Uterus (tissue), 4 donors: Measurements from ENCODE around the gene NAA35. TPM values are rescaled to one million over a fixed set of nuclear protein-coding genes. Genes with fewer than 3 reads are reported as not detected.
A peak's percentile ranks its signal among the peaks of the same experiment; 100 is the strongest.

ENCODE experiments used
- DNase-seq, 2 donors: peaks; one replicate each; pipeline ENCODE4 v3.0.0-alpha.2; 2019 to 2020
- H3K27ac ChIP-seq, 2 donors: fragments of 200-600 bp; sonication (generic); 1 replicate in 1 of 2; 2 replicates in 1 of 2; pipeline ENCODE4 v1.5.1; 2016 to 2018
- H3K27me3 ChIP-seq, 2 donors: fragments of 200-600 bp; sonication (generic); one replicate each; pipeline ENCODE4 v1.5.1; 2018 to 2019; ENCODE audit warnings: control low read depth in 1 of 2
- H3K36me3 ChIP-seq, 2 donors: fragments of 200-600 bp; sonication (generic); one replicate each; pipeline ENCODE4 v1.5.1; 2019; ENCODE audit warnings: control low read depth in 1 of 2
- H3K4me1 ChIP-seq, 2 donors: fragments of 200-600 bp; sonication (generic); one replicate each; pipeline ENCODE4 v1.5.1; 2018 to 2019; ENCODE audit warnings: control low read depth in 1 of 2
- H3K4me3 ChIP-seq, 2 donors: fragments of 200-600 bp; sonication (generic); 1 replicate in 1 of 2; 2 replicates in 1 of 2; pipeline ENCODE4 v1.5.1; 2018 to 2019; ENCODE audit warnings: mild to moderate bottlenecking in 1 of 2
- H3K9me3 ChIP-seq, 2 donors: fragments of 200-600 bp; sonication (generic); one replicate each; pipeline ENCODE4 v1.5.1; 2019; ENCODE audit warnings: control low read depth in 1 of 2
- POLR2A ChIP-seq, 2 donors: fragments of 450-650 bp; IDR thresholded peaks; one replicate each; pipeline ENCODE4 v1.6.1; 2016; ENCODE audit warnings: antibody characterized with exemption in 2 of 2, mild to moderate bottlenecking in 1 of 2, moderate library complexity in 1 of 2
- intact Hi-C: fragments of 100-400 bp; cut with DNase I; formaldehyde crosslinking; loops from one replicate; pipeline ENCODE4 v1.15.1; 2023; ENCODE audit warnings: low total_unique reads
- total RNA-seq, 4 donors: library from RNA; depleted of rRNA in 3 of 4; stranded (reverse); fragments of >200 nt in 3 of 4; gene quantifications; one replicate each; pipeline versions ENCODE4 v1.1.0 to v1.2.4, GENCODE V29; 2014 to 2023
- TF ChIP-seq, protein P1 (sequence below), 4 experiments: fragments of 200-600 bp in 2 of 4; fragments of 450-650 bp in 2 of 4; sonication (generic) in 2 of 4; IDR thresholded peaks; one replicate each; pipeline ENCODE4 v1.5.1; 2016 to 2019; ENCODE audit warnings: antibody characterized with exemption in 4 of 4, mild to moderate bottlenecking in 2 of 4, moderate library complexity in 1 of 4
- donor health status: DM: yes; HTN: yes; CAD: no.

Gene NAA35
- total RNA-seq, 4 donors from 2014 or later, result 4.4 to 48.1 (median 19.6) TPM

DNA sequence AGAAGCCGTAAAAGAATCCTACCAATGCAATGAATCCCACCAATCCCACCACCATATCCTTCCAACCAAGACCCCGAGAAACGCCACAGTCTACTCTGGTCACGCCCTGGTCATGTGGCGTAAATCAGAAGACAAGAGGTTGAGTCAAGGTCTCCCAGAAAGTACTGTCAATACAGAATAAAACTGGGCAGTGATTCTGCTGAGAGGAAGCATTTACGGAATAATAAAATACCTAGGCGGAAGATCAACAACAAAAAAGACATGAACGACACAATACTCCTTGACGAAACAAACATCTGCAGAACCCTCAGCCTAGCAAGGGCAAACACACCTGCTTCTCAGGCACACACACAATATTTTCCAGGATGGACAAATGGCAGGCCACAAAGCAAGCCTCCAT is 95.6 kb downstream of the NAA35 start:
- intact Hi-C loops, result no loop called here
- Histone ChIP-seq H3K36me3 (no peaks in the 10 kb centered on the region), H3K9me3 (no peaks in the 10 kb centered on the region), H3K27ac (no peak overlapping the region), H3K4me1 (no peaks in the 10 kb centered on the region), H3K4me3 (no peak overlapping the region), H3K27me3 (no peaks in the 10 kb centered on the region)
- DNase-seq, result no peak
- TF ChIP-seq, protein P1, sequence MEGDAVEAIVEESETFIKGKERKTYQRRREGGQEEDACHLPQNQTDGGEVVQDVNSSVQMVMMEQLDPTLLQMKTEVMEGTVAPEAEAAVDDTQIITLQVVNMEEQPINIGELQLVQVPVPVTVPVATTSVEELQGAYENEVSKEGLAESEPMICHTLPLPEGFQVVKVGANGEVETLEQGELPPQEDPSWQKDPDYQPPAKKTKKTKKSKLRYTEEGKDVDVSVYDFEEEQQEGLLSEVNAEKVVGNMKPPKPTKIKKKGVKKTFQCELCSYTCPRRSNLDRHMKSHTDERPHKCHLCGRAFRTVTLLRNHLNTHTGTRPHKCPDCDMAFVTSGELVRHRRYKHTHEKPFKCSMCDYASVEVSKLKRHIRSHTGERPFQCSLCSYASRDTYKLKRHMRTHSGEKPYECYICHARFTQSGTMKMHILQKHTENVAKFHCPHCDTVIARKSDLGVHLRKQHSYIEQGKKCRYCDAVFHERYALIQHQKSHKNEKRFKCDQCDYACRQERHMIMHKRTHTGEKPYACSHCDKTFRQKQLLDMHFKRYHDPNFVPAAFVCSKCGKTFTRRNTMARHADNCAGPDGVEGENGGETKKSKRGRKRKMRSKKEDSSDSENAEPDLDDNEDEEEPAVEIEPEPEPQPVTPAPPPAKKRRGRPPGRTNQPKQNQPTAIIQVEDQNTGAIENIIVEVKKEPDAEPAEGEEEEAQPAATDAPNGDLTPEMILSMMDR (IDR thresholded peaks at IDR 0.05), result no peak
- TF ChIP-seq POLR2A (IDR thresholded peaks at IDR 0.05), result no peak

DNA sequence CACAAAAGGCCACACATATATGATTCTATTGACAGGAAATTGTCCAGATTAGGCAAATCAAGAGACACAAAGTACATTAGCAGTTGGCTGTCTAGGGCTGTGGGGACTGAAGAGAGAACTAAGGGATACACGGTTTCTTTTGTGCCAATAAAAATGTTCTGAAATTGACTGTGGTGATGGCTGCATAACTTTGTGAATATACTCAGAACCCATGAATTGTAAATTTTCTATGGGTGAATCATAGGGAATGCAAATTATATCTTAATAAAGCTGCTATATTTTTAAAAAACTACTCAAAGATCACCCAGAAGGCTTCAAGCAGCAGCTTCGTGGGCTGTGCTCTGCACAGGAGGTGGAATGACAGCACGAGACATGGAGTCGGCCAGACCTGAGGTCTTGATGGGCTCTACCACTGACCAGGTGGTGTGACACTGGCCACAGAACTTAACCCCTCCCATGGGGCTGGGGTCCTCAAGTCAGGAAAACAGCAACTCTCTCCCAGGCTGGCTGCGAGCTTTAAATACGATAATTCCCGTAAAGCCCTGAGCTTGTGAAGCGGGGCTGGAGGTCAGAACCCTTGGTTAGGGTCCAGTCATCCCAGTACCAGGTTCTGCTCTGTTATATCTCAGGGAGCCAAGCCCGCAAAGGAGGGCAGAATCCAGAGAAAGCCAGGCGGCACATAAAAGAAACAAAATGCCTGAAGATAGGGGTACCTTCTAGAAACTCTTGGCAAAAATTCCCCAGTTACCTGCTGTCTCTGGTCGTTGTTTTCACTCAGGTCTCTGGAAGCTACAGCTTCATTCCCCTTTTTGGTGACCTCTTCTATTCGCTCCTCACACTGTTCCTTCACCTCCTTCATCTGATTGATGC is 99.3 kb downstream of the NAA35 start:
- no peak for DNase-seq
- intact Hi-C loops, result no loop called here
- H3K4me3 ChIP-seq, result no peak overlapping the region
- no peak for TF ChIP-seq POLR2A (IDR thresholded peaks at IDR 0.05)
- TF ChIP-seq, protein P1 (IDR thresholded peaks at IDR 0.05), result no peak
- peak overlapping the region in 1 of 2 donors; percentile 71 for H3K27ac ChIP-seq
- no peaks in the 10 kb centered on the region for H3K4me1 ChIP-seq
- H3K27me3 ChIP-seq, result no peaks in the 10 kb centered on the region
- H3K36me3 ChIP-seq, result no peaks in the 10 kb centered on the region
- no peaks in the 10 kb centered on the region for H3K9me3 ChIP-seq

DNA sequence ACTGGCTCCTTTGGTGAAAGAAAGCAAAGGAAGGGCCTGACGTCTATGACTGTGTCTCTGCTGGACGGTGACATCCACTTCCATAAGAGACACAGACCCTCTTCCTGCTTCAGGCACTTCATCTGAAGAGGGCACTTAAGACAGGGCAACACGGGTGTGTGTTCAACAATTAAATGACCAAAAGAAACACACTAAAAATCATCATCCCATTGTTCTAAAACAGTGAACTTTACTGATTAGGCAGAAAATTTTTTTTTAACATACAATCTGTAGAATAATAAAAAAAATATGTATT is 99.9 kb downstream of the NAA35 start:
- DNase-seq, result no peak
- H3K9me3 ChIP-seq, result no peaks in the 10 kb centered on the region
- H3K4me1 ChIP-seq, result no peaks in the 10 kb centered on the region
- peak overlapping the region in 1 of 2 donors; percentile 25 for H3K4me3 ChIP-seq
- peak overlapping the region; percentile 71 to 73 for H3K27ac ChIP-seq
- no peak for TF ChIP-seq POLR2A (IDR thresholded peaks at IDR 0.05)
- TF ChIP-seq, protein P1 (IDR thresholded peaks at IDR 0.05), result no peak
- intact Hi-C loops, result no loop called here
- H3K36me3 ChIP-seq, result no peaks in the 10 kb centered on the region
- H3K27me3 ChIP-seq, result no peaks in the 10 kb centered on the region

DNA sequence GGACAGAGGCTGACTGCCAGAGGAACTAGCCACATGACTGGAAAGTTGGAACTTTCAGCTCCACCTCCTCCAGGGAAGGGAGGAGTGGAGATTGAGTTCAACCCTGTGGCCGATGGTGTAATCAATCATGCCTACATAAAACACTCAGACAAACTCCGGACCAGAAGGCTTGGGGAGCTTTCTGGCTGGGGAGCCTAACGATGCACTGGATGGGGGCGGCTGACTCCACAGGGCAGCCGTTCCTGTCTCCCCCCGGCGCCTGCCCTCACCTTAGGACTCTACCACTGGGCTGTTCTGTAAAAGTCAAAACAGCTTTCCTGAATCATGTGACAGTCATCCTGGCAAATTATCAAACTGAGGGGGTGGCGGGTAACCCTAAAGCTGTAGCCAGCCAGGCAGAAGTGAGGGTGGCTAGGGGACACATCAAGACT is 100.4 kb downstream of the NAA35 start:
- peak; percentile 50 to 59 for DNase-seq
- Histone ChIP-seq H3K4me3 (peak overlapping the region; percentile 25 to 31), H3K27me3 (no peaks in the 10 kb centered on the region), H3K36me3 (no peaks in the 10 kb centered on the region), H3K9me3 (no peaks in the 10 kb centered on the region), H3K27ac (peak overlapping the region; percentile 71 to 73), H3K4me1 (no peaks in the 10 kb centered on the region)
- intact Hi-C loops, result no loop called here
- TF ChIP-seq POLR2A (IDR thresholded peaks at IDR 0.05), result no peak
- TF ChIP-seq, protein P1 (IDR thresholded peaks at IDR 0.05), result no peak

DNA sequence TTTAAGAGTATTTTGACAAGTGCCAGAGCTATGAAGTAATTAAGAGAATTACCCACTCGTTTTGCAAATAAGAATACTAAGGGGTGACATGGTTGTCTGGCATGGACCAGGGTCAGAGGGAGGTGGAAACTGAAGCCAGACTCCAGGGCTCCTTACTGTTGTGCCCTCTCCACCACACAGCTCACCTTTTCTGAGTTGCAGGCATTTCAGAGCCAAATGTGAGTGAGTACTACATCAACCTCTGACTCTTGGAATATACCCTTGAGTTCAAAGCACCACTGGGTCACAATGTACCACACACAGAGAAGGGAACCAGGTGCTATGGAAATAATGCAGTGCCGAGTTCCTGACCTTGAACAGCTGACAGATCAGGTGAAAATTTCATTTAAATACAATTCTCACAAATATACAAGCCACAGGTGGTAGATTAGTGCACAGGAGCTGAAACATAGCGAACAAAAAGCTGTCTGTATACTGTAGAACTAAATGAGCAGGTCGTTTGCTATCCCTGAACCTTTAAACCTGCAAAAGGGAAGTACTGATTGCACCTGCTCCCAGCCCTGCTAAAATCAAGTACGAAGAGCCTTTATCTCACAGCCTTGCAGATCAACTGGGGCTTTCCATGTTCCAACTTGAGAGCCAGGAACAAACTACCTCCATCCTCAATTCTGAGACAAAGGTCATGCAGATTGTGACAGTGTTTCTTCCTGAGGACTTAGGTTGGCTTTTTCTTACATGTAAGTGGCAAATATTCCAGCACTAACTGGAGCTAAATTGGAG is 101.4 kb downstream of the NAA35 start:
- Histone ChIP-seq H3K4me1 (no peaks in the 10 kb centered on the region), H3K27me3 (no peaks in the 10 kb centered on the region), H3K4me3 (no peak overlapping the region), H3K27ac (peak overlapping the region in 1 of 2 donors; percentile 71), H3K36me3 (no peaks in the 10 kb centered on the region), H3K9me3 (no peaks in the 10 kb centered on the region)
- TF ChIP-seq, protein P1 (IDR thresholded peaks at IDR 0.05), result no peak
- TF ChIP-seq POLR2A (IDR thresholded peaks at IDR 0.05), result no peak
- no peak for DNase-seq
- intact Hi-C loops, result no loop called here
